ENCODE measurements around the gene CPVL. TPM values are rescaled to one million over a fixed set of nuclear protein-coding genes. Genes with fewer than 3 reads are reported as not detected.

The CPVL gene
- total RNA-seq, 4 donors from 2014 or later = 3.9 to 34.1 (median 15.7) TPM

DNA sequence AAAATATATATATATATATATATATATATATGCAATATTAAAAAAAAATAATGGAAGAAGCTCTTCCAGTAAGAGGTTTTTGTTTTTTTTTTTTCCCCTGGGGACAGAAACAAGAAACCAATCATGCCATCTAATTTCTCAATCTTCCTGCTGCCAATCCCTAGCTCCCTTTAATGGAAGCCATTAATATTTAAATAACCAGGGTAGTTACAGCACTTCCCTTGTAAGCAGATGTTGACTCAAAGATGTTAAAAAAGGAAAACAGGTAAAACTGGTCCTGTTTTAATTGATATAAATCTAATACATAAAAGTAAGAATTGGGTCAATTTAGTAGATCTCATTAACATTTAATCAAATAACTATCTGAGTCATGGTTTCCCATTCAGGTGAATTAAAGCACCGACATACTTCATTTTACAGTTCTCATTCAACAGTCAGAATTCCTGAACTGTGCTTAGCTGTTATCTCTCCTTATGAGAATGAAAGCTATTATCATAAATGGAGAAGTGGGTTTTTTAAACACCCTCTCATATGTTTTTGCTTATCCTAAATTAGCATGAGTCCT, 22.6 kb downstream of the CPVL start:
- intact Hi-C loops (cut with DNase I) = no loop called here
- Histone ChIP-seq H3K27ac (no peak overlapping the region), H3K9me3 (no peaks in the 10 kb centered on the region), H3K4me3 (no peak overlapping the region), H3K4me1 (no peaks in the 10 kb centered on the region), H3K36me3 (no peaks in the 10 kb centered on the region), H3K27me3 (no peaks in the 10 kb centered on the region)
- WGBS, 2 donors = 59 to 73% methylated on average over 1 of the region's 1 CpG
- DNase-seq = no peak
- no peak for TF ChIP-seq POLR2A (IDR thresholded peaks at IDR 0.05)
- TF ChIP-seq, protein P1, sequence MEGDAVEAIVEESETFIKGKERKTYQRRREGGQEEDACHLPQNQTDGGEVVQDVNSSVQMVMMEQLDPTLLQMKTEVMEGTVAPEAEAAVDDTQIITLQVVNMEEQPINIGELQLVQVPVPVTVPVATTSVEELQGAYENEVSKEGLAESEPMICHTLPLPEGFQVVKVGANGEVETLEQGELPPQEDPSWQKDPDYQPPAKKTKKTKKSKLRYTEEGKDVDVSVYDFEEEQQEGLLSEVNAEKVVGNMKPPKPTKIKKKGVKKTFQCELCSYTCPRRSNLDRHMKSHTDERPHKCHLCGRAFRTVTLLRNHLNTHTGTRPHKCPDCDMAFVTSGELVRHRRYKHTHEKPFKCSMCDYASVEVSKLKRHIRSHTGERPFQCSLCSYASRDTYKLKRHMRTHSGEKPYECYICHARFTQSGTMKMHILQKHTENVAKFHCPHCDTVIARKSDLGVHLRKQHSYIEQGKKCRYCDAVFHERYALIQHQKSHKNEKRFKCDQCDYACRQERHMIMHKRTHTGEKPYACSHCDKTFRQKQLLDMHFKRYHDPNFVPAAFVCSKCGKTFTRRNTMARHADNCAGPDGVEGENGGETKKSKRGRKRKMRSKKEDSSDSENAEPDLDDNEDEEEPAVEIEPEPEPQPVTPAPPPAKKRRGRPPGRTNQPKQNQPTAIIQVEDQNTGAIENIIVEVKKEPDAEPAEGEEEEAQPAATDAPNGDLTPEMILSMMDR (IDR thresholded peaks at IDR 0.05) = no peak

DNA sequence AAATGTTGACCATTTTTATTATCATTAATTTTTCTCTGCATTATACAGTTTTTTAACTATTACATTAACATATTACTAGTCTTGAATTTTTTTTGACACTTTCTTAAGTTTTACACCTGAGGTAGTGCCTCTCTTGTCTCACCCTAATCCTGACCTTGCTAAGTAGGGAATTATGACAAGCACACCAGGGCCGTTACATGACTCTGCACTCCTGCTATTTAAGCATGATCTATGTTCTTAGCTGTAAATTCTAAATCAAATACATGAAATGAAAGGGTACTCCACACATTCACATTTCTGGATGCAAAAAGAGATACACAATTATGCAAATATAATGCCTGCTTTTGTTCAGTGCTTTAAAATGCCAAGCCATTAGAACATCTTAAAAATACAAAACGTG, 23.6 kb downstream of the CPVL start:
- Histone ChIP-seq H3K4me1 (no peaks in the 10 kb centered on the region), H3K27me3 (no peaks in the 10 kb centered on the region), H3K4me3 (no peak overlapping the region), H3K27ac (no peak overlapping the region), H3K9me3 (no peaks in the 10 kb centered on the region), H3K36me3 (no peaks in the 10 kb centered on the region)
- DNase-seq = no peak
- WGBS, 2 donors = 85 to 87% methylated on average over 2 of the region's 2 CpGs
- intact Hi-C loops (cut with DNase I) = no loop called here
- no peak for TF ChIP-seq POLR2A (IDR thresholded peaks at IDR 0.05)
- TF ChIP-seq, protein P1 (IDR thresholded peaks at IDR 0.05) = no peak

DNA sequence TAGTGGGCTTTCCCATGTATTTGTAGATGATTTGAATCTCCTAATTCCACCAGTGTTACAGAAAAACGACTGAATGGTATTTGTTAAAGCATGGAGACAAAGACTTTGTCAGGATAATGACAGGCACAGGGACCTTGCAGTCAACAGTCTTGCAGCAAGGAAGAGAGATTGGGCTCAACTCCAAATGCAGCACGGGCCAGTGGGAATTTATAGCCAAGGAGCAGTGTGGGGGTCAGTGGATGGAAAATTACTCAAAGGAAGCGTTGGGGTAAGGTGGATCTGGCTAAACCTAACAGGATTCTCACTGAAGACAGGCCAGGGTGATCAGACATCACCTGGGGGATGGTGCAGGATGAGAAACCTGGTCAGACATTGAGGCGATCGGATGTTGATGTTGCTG, 24.3 kb downstream of the CPVL start:
- intact Hi-C loops (cut with DNase I) = no loop called here
- no peak for DNase-seq
- Histone ChIP-seq H3K9me3 (no peaks in the 10 kb centered on the region), H3K4me1 (peaks cover 0 to 4% (median 4%) of the 10 kb centered on the region in 3 donors), H3K27ac (no peak overlapping the region), H3K36me3 (no peaks in the 10 kb centered on the region), H3K27me3 (no peaks in the 10 kb centered on the region), H3K4me3 (no peak overlapping the region)
- TF ChIP-seq, protein P1 (IDR thresholded peaks at IDR 0.05) = no peak
- TF ChIP-seq POLR2A (IDR thresholded peaks at IDR 0.05) = no peak
- 68 to 70% methylated on average over 5 of the region's 5 CpGs for WGBS, 2 donors

DNA sequence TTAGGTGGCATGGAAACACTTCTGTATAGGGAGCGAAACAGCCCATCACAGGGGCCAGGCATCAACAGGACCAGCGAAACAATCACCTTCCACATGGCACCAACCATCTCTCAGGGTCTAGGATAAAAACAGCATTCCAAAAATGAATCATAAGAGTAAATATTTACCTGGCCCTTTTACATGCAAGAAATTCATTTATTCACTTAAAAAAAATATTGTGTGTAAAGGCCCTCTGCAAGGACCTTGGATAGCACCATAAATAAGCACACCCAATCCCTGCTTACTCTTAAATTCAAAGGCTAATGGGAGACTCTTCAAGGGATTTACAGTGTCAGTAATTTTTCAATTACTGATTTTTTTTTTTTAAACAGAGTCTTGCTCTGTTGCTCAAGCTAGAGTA, 25.4 kb downstream of the CPVL start:
- WGBS, 2 donors = 88 to 89% methylated on average over 2 of the region's 2 CpGs
- Histone ChIP-seq H3K4me1 (peaks cover 0 to 10% (median 4%) of the 10 kb centered on the region in 3 donors), H3K36me3 (no peaks in the 10 kb centered on the region), H3K4me3 (no peak overlapping the region), H3K27ac (no peak overlapping the region), H3K9me3 (no peaks in the 10 kb centered on the region), H3K27me3 (no peaks in the 10 kb centered on the region)
- intact Hi-C loops (cut with DNase I) = no loop called here
- no peak for DNase-seq
- TF ChIP-seq POLR2A (IDR thresholded peaks at IDR 0.05) = no peak
- TF ChIP-seq, protein P1 (IDR thresholded peaks at IDR 0.05) = no peak

DNA sequence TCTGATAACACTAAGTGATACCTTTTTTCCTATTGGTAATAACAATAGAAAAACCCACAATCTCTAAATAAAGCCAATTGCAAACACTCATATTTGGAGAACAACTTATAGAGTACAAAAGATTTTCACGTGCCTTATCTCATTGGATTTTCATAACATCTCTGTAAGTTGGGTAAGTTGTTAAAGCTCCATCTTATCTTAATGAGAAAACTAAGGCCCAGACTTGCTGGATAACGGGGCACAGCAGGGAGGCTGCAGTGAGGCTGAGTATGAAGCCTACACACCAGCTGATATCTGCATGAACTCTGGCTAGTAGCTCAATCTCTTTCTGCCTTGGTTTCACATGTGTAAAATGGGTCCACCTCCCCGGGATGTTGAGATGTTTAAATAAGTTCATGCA, 26.8 kb downstream of the CPVL start:
- TF ChIP-seq, protein P1 (IDR thresholded peaks at IDR 0.05) = no peak
- no peak for TF ChIP-seq POLR2A (IDR thresholded peaks at IDR 0.05)
- Histone ChIP-seq H3K4me3 (no peak overlapping the region), H3K27ac (no peak overlapping the region), H3K4me1 (peaks cover 6 to 24% (median 17%) of the 10 kb centered on the region in 3 donors), H3K9me3 (no peaks in the 10 kb centered on the region), H3K27me3 (no peaks in the 10 kb centered on the region), H3K36me3 (no peaks in the 10 kb centered on the region)
- 72 to 86% methylated on average over 3 of the region's 3 CpGs for WGBS, 2 donors
- intact Hi-C loops (cut with DNase I) = no loop called here
- no peak for DNase-seq

Measured in esophagus squamous epithelium (tissue), 5 donors.